NCI-H446 treated with DMSO at 0.1 percent for 48 hours (cell line): Measurements from ENCODE around the gene BAG1.

Experiments used
- DNase-seq: peaks from one replicate; lab custom pipeline; 2025; lab: John Stamatoyannopoulos, UW

The BAG1 gene

GRCh38 chr9:33210006-33210715 is 54.3 kb downstream of the BAG1 start:
- DNase-seq = no peak

- no peak for DNase-seq
Measured at GRCh38 chr9:33209394-33209793, 55.1 kb downstream of the BAG1 start.

GRCh38 chr9:33202552-33203201 is 61.8 kb downstream of the BAG1 start:
- no peak for DNase-seq
